GM19238 (cell line): ENCODE measurements around the gene GRIA4.
"Not testable (repeated sequence)": the region's sequence is repeated elsewhere in the genome, so short reads cannot be mapped to it uniquely, and the experiment has no call there.

Experiments used
- DNase-seq: peaks from one replicate; pipeline ENCODE4 v3.0.0; 2011; ENCODE audit warnings: low spot score; ENCODE audit not compliant: insufficient read length

GRIA4 gene

DNA sequence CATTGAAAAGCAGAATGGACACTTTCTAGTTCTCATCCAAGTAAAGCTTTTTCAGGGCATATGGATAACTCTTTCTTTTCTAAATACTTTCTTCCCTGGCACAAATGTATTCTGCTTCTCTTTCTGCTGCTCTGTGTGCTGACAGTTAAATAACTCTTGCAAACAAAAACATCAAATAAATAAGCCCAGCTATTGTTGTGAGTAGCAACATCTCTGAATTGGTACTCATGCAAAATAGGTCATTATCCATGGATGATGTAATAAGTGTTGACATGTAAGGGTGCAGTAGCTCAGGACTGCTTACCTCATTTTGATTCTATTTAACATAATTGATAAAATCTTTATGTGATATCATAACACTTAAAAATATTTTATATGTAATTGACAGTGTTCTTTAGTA lies 247.9 kb downstream of the GRIA4 start:
- DNase-seq: no peak

DNA sequence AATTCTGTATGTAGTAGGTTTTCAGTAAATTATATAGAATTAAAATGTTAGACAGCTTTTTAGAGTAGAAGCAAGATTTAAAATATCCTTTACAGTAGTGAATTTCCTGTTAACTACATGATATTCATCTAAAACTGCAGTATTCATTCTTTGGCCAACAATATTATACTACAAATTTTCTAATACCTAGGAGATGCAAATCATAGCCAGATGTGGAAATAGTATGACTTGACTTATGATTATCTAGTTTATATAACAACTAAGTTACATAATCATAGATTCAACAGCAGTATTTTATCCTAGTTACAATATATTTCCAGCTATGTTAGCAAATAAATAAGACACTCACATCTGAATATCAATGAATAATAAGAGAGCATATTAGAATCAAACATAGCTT lies 249.0 kb downstream of the GRIA4 start:
- DNase-seq: no peak

DNA sequence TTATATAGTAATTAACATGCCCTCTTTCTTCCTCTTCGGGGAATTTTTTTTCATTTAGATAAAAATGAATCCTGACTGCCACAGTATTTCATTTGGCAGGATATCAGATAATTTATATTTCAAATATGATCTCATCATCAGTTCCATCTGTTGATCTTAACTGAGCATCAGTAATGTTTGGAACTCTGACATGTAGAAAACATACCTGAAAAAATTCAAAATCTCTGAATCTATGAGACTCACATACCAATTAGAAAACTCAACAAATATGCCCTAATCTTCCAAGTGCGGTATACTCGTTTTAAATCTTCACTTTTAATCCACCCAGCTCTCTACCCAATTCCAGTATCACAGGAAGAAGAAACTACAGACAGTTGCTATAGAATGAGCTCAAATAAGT lies 250.2 kb downstream of the GRIA4 start:
- DNase-seq: no peak

DNA sequence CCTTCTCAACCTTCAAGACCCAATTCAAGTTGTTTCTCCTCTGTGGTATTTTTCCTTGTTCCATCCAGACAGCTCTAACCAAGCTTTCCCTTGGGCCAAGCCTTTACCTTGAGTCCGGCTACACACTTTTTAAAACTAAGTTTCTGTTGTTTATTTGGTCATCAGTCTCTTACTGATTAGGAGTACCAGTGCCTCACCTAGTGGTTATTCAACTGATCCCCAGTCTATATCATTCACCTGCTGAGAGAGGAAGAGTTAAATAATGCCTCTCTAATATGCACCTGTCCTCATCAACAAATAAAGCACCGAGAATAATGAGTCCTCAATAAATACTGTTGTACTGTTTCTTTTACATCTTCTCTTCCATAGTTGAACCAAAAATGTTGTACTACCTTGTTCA lies 251.4 kb downstream of the GRIA4 start:
- DNase-seq: no peak

DNA sequence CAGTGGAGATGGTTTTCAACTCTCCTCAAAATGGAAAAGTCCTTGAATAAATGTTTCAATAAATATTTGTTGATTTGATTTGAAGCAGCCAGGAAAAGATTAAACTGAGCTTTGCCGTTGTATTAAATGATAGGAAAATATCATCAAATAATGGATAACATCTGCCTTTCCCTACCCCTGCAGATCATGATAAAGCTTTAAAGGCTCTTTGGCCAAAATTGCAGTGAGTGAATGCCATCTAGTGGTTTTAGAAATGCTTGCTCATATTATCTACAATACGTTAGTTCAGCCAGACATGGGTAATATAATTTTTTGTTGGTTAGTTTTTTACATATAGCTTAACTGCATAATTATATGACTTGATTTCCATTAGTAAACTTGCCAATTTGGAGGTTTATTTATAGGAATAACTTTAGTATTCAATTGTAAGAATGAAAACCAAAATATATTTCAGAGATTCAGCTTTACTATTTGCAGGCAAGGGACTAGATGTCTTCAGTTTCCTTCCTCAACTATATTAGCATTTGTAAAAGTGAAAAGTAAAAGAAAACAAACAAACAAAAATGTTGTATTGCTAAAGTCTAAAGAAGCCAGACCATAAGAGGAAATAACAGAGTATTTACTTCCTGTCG lies 253.0 kb downstream of the GRIA4 start:
- no peak for DNase-seq

- DNase-seq: no peak
These were observed 253.7 kb downstream of the GRIA4 start for GRCh38 chr11:105863523-105863922.

DNA sequence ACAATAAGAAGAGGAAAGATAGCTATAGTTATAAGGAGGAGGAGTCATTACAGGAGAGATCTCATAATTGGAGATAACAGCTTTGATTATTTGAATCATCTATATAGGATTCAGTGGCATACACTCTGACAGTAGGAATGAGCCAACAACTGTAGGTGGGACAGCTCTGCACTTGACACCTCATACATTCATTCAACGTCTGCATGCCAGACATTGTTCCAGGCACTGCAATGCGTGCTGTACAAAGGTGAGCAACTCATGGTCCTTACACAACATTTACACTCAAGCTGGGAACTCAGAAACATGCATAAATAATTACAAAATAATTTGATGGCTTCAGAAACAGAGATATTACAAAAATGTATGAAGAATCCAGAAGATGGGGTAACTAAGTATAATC lies 257.9 kb downstream of the GRIA4 start:
- no peak for DNase-seq

DNA sequence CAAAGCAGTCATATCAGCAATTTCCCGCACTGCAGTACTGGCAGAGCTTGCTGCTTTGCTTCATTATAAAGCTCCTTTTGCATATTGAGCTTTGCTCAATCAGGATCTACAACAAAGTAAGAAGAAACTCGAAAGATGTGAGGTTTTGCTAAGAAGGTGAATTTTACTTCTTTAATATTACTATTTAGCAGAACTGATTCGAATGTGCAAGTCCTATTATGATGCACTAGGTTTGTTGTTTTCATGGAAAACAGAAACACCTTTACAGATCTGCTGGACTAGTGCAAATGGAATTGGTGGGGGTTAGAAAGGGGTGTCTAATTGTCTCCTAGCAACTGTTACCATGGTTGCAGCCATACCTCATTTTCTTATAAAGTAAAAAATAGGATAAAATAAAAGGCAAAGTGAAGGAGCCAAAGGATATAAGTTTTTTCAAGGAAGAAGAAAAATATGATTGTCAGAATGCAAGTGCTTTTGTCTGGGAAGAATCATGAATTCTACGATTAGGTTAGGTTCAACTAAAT lies 259.0 kb downstream of the GRIA4 start:
- DNase-seq: no peak

GRCh38 chr11:105870516-105871113 lies 260.7 kb downstream of the GRIA4 start:
- DNase-seq: no peak

- no peak for DNase-seq
These were observed 268.6 kb downstream of the GRIA4 start for GRCh38 chr11:105878510-105878909.

GRCh38 chr11:105878927-105879326 lies 269.1 kb downstream of the GRIA4 start:
- not testable (repeated sequence) for DNase-seq

GRCh38 chr11:105881027-105881426 lies 271.2 kb downstream of the GRIA4 start:
- no peak for DNase-seq

DNA sequence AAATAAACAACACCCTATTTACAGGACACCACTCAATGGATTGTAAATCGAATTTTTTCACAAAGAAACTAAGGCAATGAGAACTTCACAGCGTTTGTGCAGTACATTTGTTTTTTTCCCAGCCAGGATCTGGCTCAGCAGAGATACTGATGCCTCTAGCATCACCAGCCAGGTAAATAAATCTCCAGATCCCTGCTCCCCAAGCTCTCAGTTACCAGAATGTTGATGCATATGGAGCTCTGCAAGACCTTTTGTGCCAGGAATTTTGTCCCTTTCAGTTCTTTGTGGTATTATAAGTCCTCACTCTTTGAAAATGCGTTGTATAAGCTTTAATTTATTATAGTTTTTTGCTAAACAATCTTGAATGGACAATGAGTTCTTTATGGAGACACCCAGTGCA lies 274.6 kb downstream of the GRIA4 start:
- DNase-seq: no peak

GRCh38 chr11:105891685-105892084 lies 281.8 kb downstream of the GRIA4 start:
- DNase-seq: no peak

GRCh38 chr11:105897161-105897560 lies 287.3 kb downstream of the GRIA4 start:
- DNase-seq: no peak

DNA sequence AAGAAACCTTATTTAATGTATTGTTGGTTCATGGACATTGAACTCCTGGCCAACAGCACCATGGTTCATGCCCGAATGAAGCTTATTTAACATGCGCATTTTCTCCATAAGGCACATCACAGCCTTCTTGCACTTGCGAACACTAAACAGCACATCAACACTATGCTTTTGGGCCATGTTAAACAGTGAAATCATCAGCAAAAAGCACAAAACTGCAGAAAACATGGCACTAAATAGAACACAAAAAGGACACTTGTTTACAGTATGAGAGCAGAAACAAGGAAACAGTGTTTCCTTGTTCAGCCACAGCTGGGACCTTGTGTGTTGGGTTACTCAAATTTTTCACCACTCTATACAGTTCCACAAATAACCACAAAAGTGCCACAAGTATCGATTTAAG lies 289.9 kb downstream of the GRIA4 start:
- no peak for DNase-seq

- no peak for DNase-seq
These were observed 290.7 kb downstream of the GRIA4 start for GRCh38 chr11:105900515-105901035.

GRCh38 chr11:105903113-105903512 lies 293.2 kb downstream of the GRIA4 start:
- DNase-seq: no peak

DNA sequence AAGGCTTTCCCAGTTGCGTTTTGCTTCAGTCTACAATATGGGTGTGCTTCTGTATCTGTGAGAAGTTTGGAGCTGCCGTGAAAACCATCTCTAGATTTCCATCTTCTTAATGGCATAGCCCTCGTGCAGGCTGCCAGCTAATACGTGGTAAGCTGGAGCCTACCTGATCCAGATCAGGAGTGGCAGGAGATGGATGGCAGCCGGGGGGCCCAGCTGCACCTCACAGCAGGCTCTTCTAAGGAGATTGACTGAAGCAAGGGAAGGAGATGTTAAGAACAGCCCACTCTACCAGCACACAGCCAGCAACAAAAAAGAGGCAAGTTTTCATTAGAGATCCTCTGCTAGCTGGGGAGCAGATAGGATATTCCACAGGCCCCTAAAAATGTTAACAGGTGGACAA lies 296.6 kb downstream of the GRIA4 start:
- no peak for DNase-seq

DNA sequence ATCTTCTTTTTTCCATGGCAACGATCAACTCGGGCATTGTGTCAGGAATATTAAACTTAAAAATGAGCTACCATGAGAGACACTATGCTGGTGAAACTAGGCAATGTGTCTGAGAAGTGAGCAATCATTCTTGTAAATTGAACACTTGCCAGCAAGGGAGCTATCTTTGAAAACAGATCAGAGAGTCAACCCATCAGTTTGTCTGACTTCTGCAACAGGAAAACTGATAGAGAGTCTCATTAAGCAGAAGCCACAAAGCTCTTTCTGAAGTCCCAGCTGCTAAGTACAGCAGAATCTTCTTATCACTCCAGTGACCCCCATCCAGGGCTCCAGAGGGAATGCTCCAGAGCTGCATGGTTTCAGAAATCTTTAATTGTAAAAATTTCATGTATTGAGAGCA lies 297.4 kb downstream of the GRIA4 start:
- no peak for DNase-seq

DNA sequence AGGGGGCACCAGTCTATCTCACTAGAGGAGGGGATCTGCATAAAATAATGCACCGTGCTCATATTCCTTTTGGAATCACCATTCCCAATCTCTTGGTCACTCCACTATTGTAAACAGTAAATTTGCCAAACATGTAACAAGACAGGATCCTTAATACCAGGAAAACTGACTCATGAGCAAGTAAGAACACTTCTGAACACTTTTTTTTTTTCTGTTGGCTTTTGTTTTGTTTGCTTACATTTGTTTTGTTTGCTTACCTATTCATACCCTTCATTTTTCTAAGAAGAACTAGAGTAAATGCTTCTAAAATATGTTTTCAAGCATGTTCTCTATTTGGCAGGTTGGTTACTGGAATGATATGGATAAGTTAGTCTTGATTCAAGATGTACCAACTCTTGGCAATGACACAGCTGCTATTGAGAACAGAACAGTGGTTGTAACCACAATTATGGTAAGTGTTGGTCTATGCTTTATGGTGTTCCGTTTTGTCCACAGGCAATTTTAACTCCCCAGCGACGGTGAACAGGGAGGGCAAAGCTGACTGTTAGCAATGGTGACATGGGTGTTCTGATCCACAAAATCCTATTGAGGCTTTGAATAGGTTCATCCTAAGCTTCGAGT lies 300.3 kb downstream of the GRIA4 start:
- no peak for DNase-seq

DNA sequence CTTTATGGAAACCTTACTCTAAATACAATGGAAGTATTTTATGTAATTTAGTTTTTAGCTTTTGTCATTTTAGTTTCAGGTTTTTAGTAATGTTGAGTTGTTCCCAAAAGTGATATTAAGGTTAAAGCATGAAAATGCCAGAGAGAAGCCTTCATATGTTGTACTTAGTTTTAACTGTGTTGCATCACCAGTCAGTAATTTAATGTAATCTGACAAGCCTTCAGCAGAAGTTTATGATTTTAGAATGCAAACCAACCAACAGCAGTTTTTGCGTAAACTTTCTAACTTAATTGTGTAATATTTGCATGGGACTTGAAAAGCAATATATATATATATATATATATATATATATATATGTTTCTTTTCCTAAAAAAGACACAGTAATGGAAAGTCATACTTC lies 301.6 kb downstream of the GRIA4 start:
- no peak for DNase-seq

DNA sequence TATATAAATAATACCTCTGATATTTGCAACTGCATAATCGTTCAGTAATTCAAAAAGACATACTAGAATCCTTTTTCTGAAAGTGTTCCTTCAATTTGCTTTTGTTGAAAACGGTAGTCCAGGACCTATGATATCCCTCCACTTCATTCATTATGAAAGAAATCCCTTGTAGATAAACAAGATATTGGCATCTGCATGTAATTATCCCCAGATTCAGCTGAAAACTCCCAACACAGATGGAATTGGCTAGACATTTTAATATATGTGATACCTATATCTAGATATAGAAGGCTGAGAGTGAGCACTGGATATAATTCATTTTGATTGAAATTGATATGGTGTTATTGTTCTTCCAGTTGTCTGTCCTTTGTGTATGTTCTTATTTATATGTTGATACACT lies 302.8 kb downstream of the GRIA4 start:
- DNase-seq: no peak
